Fibroblast of lung (primary cell): ENCODE results near the gene HSPA5.

ENCODE experiments used
- EZH2 ChIP-seq: IDR thresholded peaks from 2 replicates; pipeline ENCODE4 v1.5.1; 2012; ENCODE audit warnings: low read length, control low read depth, mild to moderate bottlenecking; ENCODE audit errors: missing control alignments
- TF ChIP-seq, protein P1 (sequence below), 2 donors: IDR thresholded peaks in 1 of 2; conservative IDR thresholded peaks in 1 of 2; 1 replicate in 1 of 2; 2 replicates in 1 of 2; pipeline ENCODE4 v1.5.1; 2011 to 2012; ENCODE audit warnings: low read length in 2 of 2, control low read depth in 1 of 2, inconsistent platforms in 1 of 2, low read depth in 1 of 2, mild to moderate bottlenecking in 1 of 2

DNA sequence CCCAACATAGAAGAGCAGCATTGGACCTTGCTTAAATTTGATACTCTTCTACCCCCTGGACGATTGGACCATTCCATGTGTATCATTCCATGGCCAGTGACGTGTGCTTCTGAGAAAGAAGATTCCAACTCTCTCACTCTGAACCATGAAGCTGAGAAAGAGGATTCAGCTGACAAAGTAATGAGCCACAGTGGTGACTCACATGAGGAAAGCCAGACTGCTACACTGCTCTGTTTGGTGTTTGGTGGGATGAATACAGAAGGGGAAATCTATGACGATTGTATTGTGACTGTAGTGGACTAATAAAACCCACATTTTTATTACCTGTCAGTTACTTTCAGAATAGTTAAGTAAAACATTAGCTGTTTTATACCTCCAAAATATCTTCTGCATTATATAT lies 7.5 kb downstream of the HSPA5 start:
- no peak for TF ChIP-seq EZH2
- TF ChIP-seq, protein P1, sequence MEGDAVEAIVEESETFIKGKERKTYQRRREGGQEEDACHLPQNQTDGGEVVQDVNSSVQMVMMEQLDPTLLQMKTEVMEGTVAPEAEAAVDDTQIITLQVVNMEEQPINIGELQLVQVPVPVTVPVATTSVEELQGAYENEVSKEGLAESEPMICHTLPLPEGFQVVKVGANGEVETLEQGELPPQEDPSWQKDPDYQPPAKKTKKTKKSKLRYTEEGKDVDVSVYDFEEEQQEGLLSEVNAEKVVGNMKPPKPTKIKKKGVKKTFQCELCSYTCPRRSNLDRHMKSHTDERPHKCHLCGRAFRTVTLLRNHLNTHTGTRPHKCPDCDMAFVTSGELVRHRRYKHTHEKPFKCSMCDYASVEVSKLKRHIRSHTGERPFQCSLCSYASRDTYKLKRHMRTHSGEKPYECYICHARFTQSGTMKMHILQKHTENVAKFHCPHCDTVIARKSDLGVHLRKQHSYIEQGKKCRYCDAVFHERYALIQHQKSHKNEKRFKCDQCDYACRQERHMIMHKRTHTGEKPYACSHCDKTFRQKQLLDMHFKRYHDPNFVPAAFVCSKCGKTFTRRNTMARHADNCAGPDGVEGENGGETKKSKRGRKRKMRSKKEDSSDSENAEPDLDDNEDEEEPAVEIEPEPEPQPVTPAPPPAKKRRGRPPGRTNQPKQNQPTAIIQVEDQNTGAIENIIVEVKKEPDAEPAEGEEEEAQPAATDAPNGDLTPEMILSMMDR (conservative IDR thresholded peaks at IDR 0.05 in 1 of 2, IDR thresholded peaks at IDR 0.05 in 1 of 2; ENCODE audit: low read depth in 1 of 2, low read length in 2 of 2): no peak
